ENCODE data around the gene ACTMAP. TPM values are rescaled to one million over a fixed set of nuclear protein-coding genes. Genes with fewer than 3 reads are reported as not detected.

ACTMAP gene, protein sequence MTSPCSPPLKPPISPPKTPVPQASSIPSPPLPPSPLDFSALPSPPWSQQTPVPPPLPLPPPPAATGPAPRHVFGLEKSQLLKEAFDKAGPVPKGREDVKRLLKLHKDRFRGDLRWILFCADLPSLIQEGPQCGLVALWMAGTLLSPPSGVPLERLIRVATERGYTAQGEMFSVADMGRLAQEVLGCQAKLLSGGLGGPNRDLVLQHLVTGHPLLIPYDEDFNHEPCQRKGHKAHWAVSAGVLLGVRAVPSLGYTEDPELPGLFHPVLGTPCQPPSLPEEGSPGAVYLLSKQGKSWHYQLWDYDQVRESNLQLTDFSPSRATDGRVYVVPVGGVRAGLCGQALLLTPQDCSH
- total RNA-seq: 2.2 TPM

- H3K4me1 ChIP-seq: peaks cover 45% of the 10 kb centered on the region
- peak; percentile 100 for DNase-seq (ENCODE audit: extremely low spot score in 2 of 2)
- intact Hi-C loops (cut with DNase I): loop anchor here (10.0 kb wide), 1 partner anchor 55 kb away; no protein-coding TSS in a partner anchor
- TF ChIP-seq CTCF (IDR thresholded peaks at IDR 0.05): no peak
- TF ChIP-seq POLR2AphosphoS5 (IDR thresholded peaks at IDR 0.05; ENCODE audit: insufficient read depth in 1 of 2, low read depth in 1 of 2): peak; percentile 63 to 93
- peak; percentile 76 to 88 for TF ChIP-seq POLR2A (IDR thresholded peaks at IDR 0.05)
- peak within 1 kb of the TSS; percentile 68 to 73 for H3K4me3 ChIP-seq
- no peaks in the 10 kb centered on the region for H3K27me3 ChIP-seq
- H3K36me3 ChIP-seq: peaks cover 0 to 1% of the 10 kb centered on the region in 2 donors
- peak within 1 kb of the TSS; percentile 92 for H3K27ac ChIP-seq
- H3K9me3 ChIP-seq: no peaks in the 10 kb centered on the region
These were observed at the start of gene ACTMAP for GRCh38 chr19:40750058-40750873. Gene ACTMAP, minus strand, starts transcription at chr19:40750477. Its CDS starts 674 bp downstream, at chr19:40749803.

GRCh38 chr19:40799558-40800338 lies 49.5 kb upstream of the ACTMAP start:
- no peak for DNase-seq (ENCODE audit: extremely low spot score in 2 of 2)
- Histone ChIP-seq H3K27ac (peak overlapping the region; percentile 98), H3K27me3 (no peaks in the 10 kb centered on the region), H3K9me3 (no peaks in the 10 kb centered on the region), H3K4me3 (peak overlapping the region; percentile 73 to 95), H3K4me1 (peaks cover 59% of the 10 kb centered on the region), H3K36me3 (peaks cover 0 to 5% of the 10 kb centered on the region in 2 donors)
- no peak for TF ChIP-seq POLR2A (IDR thresholded peaks at IDR 0.05)
- TF ChIP-seq POLR2AphosphoS5 (IDR thresholded peaks at IDR 0.05; ENCODE audit: insufficient read depth in 1 of 2, low read depth in 1 of 2): peak in 1 of 2 donors; percentile 27
- TF ChIP-seq CTCF (IDR thresholded peaks at IDR 0.05): no peak
- intact Hi-C loops (cut with DNase I): loop anchor here (5.0 to 10.0 kb wide), 4 partner anchors 45 to 1073 kb away; partner anchors contain the start of genes ACTMAP, COQ8B, ITPKC and SNRPA

DNA sequence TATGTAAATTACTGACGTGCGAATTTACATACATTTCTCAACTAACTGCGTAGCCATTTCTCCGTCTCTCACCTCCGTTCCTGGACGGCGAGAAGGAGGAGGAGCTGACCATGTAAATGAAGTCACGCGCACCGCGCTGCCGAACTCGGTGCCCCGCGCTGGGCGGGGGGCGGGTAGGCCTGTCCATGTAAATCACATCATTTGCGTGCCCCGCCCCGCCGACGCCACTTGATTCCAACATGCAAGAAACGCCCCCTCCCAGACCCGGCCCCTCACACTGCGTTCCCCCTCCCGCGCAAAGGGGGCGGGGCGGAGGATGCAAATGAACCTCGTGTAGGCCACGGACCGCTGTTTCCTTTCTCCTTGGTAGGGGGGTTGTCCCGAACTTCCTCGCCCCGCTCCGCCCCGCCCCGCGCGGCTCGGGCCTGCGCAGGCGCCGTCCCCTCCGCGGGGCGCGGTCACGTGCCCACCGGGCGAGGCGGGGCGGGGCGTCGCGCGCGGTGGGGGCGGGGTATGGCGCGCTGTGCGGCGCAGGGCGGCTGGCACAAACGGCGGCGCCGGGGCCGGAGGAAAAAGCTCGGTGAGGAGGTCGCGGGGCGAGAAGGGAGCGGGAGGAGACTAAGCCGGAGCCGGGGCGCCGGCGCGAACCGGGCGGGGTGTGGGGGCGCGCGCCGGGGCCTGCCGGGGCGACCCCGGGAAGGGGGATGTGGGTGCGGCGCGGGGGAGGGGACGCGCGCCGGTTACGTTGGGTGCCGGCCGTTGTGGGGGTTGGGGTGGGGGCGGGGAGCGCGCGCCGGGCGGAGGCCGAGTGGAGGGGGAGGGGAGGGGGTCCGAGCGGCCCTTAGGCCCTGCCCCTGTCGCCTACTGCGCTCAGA lies 48.6 kb upstream of the ACTMAP start, which contains the start of gene EGLN2:
Gene EGLN2, plus strand, starts transcription at position 509 of the 875 bp plus-strand sequence. CDS start 1,382 bp downstream, outside the sequence.
- intact Hi-C loops (cut with DNase I): loop anchor here (5.0 kb wide), 1 partner anchor 82 kb away; the partner anchor contains the start of genes COQ8B and ITPKC
- H3K4me3 ChIP-seq: peak within 1 kb of the TSS; percentile 73 to 95
- peaks cover 0 to 5% of the 10 kb centered on the region in 2 donors for H3K36me3 ChIP-seq
- no peaks in the 10 kb centered on the region for H3K9me3 ChIP-seq
- peak; percentile 100 for DNase-seq (ENCODE audit: extremely low spot score in 2 of 2)
- no peaks in the 10 kb centered on the region for H3K27me3 ChIP-seq
- peak within 1 kb of the TSS; percentile 98 for H3K27ac ChIP-seq
- peaks cover 51% of the 10 kb centered on the region for H3K4me1 ChIP-seq
- TF ChIP-seq POLR2AphosphoS5 (IDR thresholded peaks at IDR 0.05; ENCODE audit: insufficient read depth in 1 of 2, low read depth in 1 of 2): peak; percentile 91 to 96
- peak in 1 of 2 donors; percentile 83 for TF ChIP-seq POLR2A (IDR thresholded peaks at IDR 0.05)
- TF ChIP-seq CTCF (IDR thresholded peaks at IDR 0.05): no peak

All from vagina (tissue), 2 donors.